ENCODE results near the gene MOGAT3. TPM values are rescaled to one million over a fixed set of nuclear protein-coding genes. Genes with fewer than 3 reads are reported as not detected.
A peak's percentile ranks its signal among the peaks of the same experiment; 100 is the strongest.
"Not testable (repeated sequence)": the region's sequence is repeated elsewhere in the genome, so short reads cannot be mapped to it uniquely, and the experiment has no call there.

The MOGAT3 gene
- total and polyA plus RNA-seq, 2 experiments from 2014 or later = 0.44 TPM; not detected in 1

DNA sequence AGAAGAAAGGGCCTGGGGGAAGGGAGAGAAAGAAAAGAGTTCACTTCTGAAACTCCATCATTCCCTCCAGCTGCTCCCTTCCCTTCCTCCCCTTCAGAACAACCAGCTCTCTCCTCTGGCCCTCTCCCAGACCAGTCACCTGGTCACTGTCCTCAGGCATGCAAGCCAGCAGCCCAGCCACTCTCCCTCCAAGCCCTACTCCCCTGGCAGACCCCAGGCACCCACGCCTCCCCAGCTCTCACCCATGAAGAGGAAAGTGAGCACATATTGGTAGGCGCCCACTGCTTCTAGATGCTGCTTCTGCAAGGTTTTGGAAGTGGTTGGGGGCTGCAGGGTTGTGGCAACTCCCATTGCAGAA is 353 bp downstream of the MOGAT3 start (continued):
- TF ChIP-seq, protein P1, sequence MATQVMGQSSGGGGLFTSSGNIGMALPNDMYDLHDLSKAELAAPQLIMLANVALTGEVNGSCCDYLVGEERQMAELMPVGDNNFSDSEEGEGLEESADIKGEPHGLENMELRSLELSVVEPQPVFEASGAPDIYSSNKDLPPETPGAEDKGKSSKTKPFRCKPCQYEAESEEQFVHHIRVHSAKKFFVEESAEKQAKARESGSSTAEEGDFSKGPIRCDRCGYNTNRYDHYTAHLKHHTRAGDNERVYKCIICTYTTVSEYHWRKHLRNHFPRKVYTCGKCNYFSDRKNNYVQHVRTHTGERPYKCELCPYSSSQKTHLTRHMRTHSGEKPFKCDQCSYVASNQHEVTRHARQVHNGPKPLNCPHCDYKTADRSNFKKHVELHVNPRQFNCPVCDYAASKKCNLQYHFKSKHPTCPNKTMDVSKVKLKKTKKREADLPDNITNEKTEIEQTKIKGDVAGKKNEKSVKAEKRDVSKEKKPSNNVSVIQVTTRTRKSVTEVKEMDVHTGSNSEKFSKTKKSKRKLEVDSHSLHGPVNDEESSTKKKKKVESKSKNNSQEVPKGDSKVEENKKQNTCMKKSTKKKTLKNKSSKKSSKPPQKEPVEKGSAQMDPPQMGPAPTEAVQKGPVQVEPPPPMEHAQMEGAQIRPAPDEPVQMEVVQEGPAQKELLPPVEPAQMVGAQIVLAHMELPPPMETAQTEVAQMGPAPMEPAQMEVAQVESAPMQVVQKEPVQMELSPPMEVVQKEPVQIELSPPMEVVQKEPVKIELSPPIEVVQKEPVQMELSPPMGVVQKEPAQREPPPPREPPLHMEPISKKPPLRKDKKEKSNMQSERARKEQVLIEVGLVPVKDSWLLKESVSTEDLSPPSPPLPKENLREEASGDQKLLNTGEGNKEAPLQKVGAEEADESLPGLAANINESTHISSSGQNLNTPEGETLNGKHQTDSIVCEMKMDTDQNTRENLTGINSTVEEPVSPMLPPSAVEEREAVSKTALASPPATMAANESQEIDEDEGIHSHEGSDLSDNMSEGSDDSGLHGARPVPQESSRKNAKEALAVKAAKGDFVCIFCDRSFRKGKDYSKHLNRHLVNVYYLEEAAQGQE (IDR thresholded peaks at IDR 0.05; ENCODE audit: unreplicated experiment) = no peak
- TF ChIP-seq, protein P2, sequence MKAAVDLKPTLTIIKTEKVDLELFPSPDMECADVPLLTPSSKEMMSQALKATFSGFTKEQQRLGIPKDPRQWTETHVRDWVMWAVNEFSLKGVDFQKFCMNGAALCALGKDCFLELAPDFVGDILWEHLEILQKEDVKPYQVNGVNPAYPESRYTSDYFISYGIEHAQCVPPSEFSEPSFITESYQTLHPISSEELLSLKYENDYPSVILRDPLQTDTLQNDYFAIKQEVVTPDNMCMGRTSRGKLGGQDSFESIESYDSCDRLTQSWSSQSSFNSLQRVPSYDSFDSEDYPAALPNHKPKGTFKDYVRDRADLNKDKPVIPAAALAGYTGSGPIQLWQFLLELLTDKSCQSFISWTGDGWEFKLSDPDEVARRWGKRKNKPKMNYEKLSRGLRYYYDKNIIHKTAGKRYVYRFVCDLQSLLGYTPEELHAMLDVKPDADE (IDR thresholded peaks at IDR 0.05) = no peak

DNA sequence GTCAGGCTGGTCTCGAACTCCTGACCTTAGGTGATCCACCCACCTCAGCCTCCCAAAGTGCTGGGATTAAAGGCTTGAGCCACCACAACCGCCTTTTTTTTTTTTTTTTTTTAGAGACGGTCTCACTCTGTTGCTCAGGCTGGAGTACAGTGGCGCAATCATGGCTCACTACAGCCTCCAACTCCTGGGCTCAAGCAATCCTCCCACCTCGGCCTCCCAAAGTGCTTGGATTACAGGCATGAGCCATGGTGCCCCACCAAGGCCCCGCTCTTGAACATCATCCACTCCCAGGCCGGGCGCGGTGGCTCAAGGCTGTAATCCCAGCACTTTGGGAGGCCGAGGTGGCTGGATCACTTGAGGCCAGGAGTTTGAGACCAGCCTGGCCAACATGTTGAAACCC is 1.3 kb downstream of the MOGAT3 start:
- DNase-seq (ENCODE audit: low spot score); H2AFZ ChIP-seq; H3K4me2 ChIP-seq; H3K27ac Mint-ChIP-seq; H3K36me3 ChIP-seq (ENCODE audit: insufficient read depth); H4K20me1 ChIP-seq (replicated peaks; ENCODE audit: insufficient read depth); H3K9me3 Mint-ChIP-seq; H3K36me3 Mint-ChIP-seq (ENCODE audit: low read depth); H3K79me2 ChIP-seq (replicated peaks; ENCODE audit: insufficient read depth); H3F3A ChIP-seq (replicated peaks; ENCODE audit: low read depth); H3K4me3 Mint-ChIP-seq; H3K27ac ChIP-seq (ENCODE audit: low read depth); H3K4me3 ChIP-seq; H3K9me2 ChIP-seq (ENCODE audit: insufficient read depth); ATAC-seq: not testable (repeated sequence)
- H3K27me3 ChIP-seq (ENCODE audit: insufficient read depth) = peaks cover 25% of the 10 kb centered on the region
- H3K4me1 ChIP-seq (ENCODE audit: insufficient read depth) = peaks cover 16% of the 10 kb centered on the region
- peaks cover 18% of the 10 kb centered on the region for H3K4me1 Mint-ChIP-seq
- H3K27me3 Mint-ChIP-seq (ENCODE audit: insufficient read depth, low read depth, poor library complexity) = peaks cover 20% of the 10 kb centered on the region

DNA sequence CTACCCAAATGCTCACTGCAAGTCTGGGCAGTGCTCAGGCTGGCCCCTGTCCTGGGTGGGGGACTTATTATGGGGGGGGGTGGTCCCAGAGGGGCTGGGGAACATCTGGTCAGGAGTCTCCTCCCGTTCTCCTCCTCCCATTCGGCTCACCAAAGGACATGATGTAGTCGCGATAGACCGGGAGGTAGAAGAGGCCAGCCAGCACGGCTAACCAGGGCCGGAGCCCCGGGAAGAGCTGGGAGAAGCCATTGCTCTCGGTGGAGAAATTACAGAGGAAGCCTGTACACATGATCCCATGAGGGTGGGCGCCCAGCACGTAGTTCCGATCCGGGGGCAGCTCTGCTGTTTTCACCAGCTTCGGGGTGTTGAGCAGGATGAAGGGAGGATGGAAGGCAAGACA is 2.4 kb downstream of the MOGAT3 start:
- Histone ChIP-seq H3F3A (replicated peaks; ENCODE audit: low read depth) (peaks cover 9% of the 10 kb centered on the region), H3K27ac (ENCODE audit: low read depth) (no peak overlapping the region), H4K20me1 (replicated peaks; ENCODE audit: insufficient read depth) (no peaks in the 10 kb centered on the region), H3K4me1 (ENCODE audit: insufficient read depth) (peaks cover 16% of the 10 kb centered on the region), H3K4me2 (0 out of 2 replicates have a peak overlapping the region, but pooled peaks have one; percentile 14), H3K27me3 (ENCODE audit: insufficient read depth) (peaks cover 25% of the 10 kb centered on the region), H3K36me3 (ENCODE audit: insufficient read depth) (no peaks in the 10 kb centered on the region), H3K9me2 (ENCODE audit: insufficient read depth) (no peaks in the 10 kb centered on the region), H3K79me2 (replicated peaks; ENCODE audit: insufficient read depth) (no peaks in the 10 kb centered on the region), H2AFZ (peak overlapping the region; percentile 59; the same call in 1 of the 2 replicates), H3K4me3 (no peak overlapping the region)
- Mint-ChIP-seq H3K36me3 (ENCODE audit: low read depth) (no peaks in the 10 kb centered on the region), H3K27me3 (ENCODE audit: insufficient read depth, low read depth, poor library complexity) (peaks cover 20% of the 10 kb centered on the region), H3K4me1 (peaks cover 18% of the 10 kb centered on the region), H3K27ac (no peak overlapping the region), H3K4me3 (no peak overlapping the region), H3K9me3 (no peaks in the 10 kb centered on the region)
- DNase-seq (ENCODE audit: low spot score) (no peak), ATAC-seq (no peak)
- TF ChIP-seq, protein P2 (IDR thresholded peaks at IDR 0.05) = no peak
- TF ChIP-seq POLR2AphosphoS5 (IDR thresholded peaks at IDR 0.05; ENCODE audit: low read depth) (no peak), JUNB (IDR thresholded peaks at IDR 0.05; ENCODE audit: unreplicated experiment) (no peak), ZNF331 (CRISPR knock-in tag; IDR thresholded peaks at IDR 0.05; ENCODE audit: low read depth) (no peak)
- TF ChIP-seq, protein P3, sequence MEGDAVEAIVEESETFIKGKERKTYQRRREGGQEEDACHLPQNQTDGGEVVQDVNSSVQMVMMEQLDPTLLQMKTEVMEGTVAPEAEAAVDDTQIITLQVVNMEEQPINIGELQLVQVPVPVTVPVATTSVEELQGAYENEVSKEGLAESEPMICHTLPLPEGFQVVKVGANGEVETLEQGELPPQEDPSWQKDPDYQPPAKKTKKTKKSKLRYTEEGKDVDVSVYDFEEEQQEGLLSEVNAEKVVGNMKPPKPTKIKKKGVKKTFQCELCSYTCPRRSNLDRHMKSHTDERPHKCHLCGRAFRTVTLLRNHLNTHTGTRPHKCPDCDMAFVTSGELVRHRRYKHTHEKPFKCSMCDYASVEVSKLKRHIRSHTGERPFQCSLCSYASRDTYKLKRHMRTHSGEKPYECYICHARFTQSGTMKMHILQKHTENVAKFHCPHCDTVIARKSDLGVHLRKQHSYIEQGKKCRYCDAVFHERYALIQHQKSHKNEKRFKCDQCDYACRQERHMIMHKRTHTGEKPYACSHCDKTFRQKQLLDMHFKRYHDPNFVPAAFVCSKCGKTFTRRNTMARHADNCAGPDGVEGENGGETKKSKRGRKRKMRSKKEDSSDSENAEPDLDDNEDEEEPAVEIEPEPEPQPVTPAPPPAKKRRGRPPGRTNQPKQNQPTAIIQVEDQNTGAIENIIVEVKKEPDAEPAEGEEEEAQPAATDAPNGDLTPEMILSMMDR (conservative IDR thresholded peaks at IDR 0.05; ENCODE audit: low read depth in 2 of 2) = no peak
